Mammary epithelial cell (primary cell): Measurements from ENCODE around the gene DTNA.

Experiments
- EZH2 ChIP-seq: IDR thresholded peaks from 2 replicates; pipeline ENCODE4 v1.6.1; 2012; ENCODE audit warnings: low read length, inconsistent platforms, borderline replicate concordance
- TF ChIP-seq, protein P1 (sequence below), 2 donors: IDR thresholded peaks in 1 of 2; conservative IDR thresholded peaks in 1 of 2; 2 replicates each; pipeline ENCODE4 v1.5.1; 2011 to 2012; ENCODE audit warnings: inconsistent platforms in 2 of 2, low read length in 2 of 2, mild to moderate bottlenecking in 2 of 2, control low read depth in 1 of 2, low read depth in 1 of 2; ENCODE audit not compliant: insufficient read depth in 1 of 2; ENCODE audit errors: extremely low read depth in 1 of 2

DNA sequence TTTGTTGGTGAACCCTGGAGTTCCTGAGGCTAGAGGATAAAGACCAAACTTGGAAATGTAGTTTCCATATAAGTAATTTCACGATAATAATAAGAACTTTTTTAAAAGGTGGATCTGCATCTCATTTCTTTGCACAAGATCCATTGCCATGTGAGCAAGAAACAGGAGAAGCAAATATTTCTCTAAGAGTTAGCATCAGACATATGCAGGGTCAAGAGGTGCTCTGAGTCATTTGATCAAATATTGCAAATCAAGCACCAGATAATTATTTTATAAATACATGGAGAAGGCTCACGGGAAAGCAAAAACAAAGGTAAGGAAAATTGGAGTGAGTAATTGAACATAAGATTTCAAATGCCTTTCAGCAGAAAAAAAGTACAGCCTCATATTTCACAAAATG, 118.0 kb downstream of the DTNA start:
- TF ChIP-seq, protein P1, sequence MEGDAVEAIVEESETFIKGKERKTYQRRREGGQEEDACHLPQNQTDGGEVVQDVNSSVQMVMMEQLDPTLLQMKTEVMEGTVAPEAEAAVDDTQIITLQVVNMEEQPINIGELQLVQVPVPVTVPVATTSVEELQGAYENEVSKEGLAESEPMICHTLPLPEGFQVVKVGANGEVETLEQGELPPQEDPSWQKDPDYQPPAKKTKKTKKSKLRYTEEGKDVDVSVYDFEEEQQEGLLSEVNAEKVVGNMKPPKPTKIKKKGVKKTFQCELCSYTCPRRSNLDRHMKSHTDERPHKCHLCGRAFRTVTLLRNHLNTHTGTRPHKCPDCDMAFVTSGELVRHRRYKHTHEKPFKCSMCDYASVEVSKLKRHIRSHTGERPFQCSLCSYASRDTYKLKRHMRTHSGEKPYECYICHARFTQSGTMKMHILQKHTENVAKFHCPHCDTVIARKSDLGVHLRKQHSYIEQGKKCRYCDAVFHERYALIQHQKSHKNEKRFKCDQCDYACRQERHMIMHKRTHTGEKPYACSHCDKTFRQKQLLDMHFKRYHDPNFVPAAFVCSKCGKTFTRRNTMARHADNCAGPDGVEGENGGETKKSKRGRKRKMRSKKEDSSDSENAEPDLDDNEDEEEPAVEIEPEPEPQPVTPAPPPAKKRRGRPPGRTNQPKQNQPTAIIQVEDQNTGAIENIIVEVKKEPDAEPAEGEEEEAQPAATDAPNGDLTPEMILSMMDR (conservative IDR thresholded peaks at IDR 0.05 in 1 of 2, IDR thresholded peaks at IDR 0.05 in 1 of 2; ENCODE audit: extremely low read depth in 1 of 2, insufficient read depth in 1 of 2, low read depth in 1 of 2, low read length in 2 of 2): no peak
- TF ChIP-seq EZH2: no peak
